ENCODE results near the gene LHX4. TPM values are rescaled to one million over a fixed set of nuclear protein-coding genes. Genes with fewer than 3 reads are reported as not detected.
"Not testable (repeated sequence)": the region's sequence is repeated elsewhere in the genome, so short reads cannot be mapped to it uniquely, and the experiment has no call there.

Gene LHX4
- total RNA-seq, 2 donors from 2014 or later, result not detected

GRCh38 chr1:180197231-180197630, 32.8 kb upstream of the LHX4 start:
- Histone ChIP-seq H3K4me1 (ENCODE audit: control insufficient read depth in 1 of 2, low read depth in 2 of 2) (no peaks in the 10 kb centered on the region), H3K9me3 (no peaks in the 10 kb centered on the region), H3K27me3 (replicated peaks; ENCODE audit: insufficient read depth) (no peaks in the 10 kb centered on the region), H3K4me3 (no peak overlapping the region), H3K36me3 (peaks cover 4% of the 10 kb centered on the region), H3K27ac (no peak overlapping the region)
- ATAC-seq (ENCODE audit: insufficient number of reproducible peaks, low FRiP score, low read depth) (no peak), DNase-seq (ENCODE audit: low spot score) (no peak)
- no peak for TF ChIP-seq CTCF (IDR thresholded peaks at IDR 0.05)

- TF ChIP-seq CTCF (IDR thresholded peaks at IDR 0.05), result no peak
- no peak for ATAC-seq (ENCODE audit: insufficient number of reproducible peaks, low FRiP score, low read depth)
- DNase-seq (ENCODE audit: low spot score), result no peak
- H3K27me3 ChIP-seq (replicated peaks; ENCODE audit: insufficient read depth), result no peaks in the 10 kb centered on the region
- no peak overlapping the region for H3K4me3 ChIP-seq
- H3K9me3 ChIP-seq, result no peaks in the 10 kb centered on the region
- peaks cover 4% of the 10 kb centered on the region for H3K36me3 ChIP-seq
- no peak overlapping the region for H3K27ac ChIP-seq
- no peaks in the 10 kb centered on the region for H3K4me1 ChIP-seq (ENCODE audit: control insufficient read depth in 1 of 2, low read depth in 2 of 2)
These were observed 31.9 kb upstream of the LHX4 start for GRCh38 chr1:180198196-180198595.

GRCh38 chr1:180198611-180199010, 31.5 kb upstream of the LHX4 start:
- DNase-seq (ENCODE audit: low spot score) (no peak), ATAC-seq (ENCODE audit: insufficient number of reproducible peaks, low FRiP score, low read depth) (no peak)
- Histone ChIP-seq H3K27me3 (replicated peaks; ENCODE audit: insufficient read depth) (no peaks in the 10 kb centered on the region), H3K4me3 (no peak overlapping the region), H3K4me1 (ENCODE audit: control insufficient read depth in 1 of 2, low read depth in 2 of 2) (no peaks in the 10 kb centered on the region), H3K9me3 (no peaks in the 10 kb centered on the region), H3K27ac (no peak overlapping the region), H3K36me3 (peaks cover 4% of the 10 kb centered on the region)
- TF ChIP-seq CTCF (IDR thresholded peaks at IDR 0.05), result no peak

- Histone ChIP-seq H3K27me3 (replicated peaks; ENCODE audit: insufficient read depth) (no peaks in the 10 kb centered on the region), H3K9me3 (no peaks in the 10 kb centered on the region), H3K36me3 (peaks cover 4% of the 10 kb centered on the region), H3K27ac (no peak overlapping the region), H3K4me3 (no peak overlapping the region), H3K4me1 (ENCODE audit: control insufficient read depth in 1 of 2, low read depth in 2 of 2) (no peaks in the 10 kb centered on the region)
- TF ChIP-seq CTCF (IDR thresholded peaks at IDR 0.05), result no peak
- ATAC-seq (ENCODE audit: insufficient number of reproducible peaks, low FRiP score, low read depth) (no peak), DNase-seq (ENCODE audit: low spot score) (no peak)
These were observed 31.0 kb upstream of the LHX4 start for GRCh38 chr1:180199018-180199417.

GRCh38 chr1:180201451-180202200, 28.4 kb upstream of the LHX4 start:
- ATAC-seq (ENCODE audit: insufficient number of reproducible peaks, low FRiP score, low read depth) (no peak), DNase-seq (ENCODE audit: low spot score) (no peak)
- H3K4me1 ChIP-seq (ENCODE audit: control insufficient read depth in 1 of 2, low read depth in 2 of 2), result no peaks in the 10 kb centered on the region
- no peak for TF ChIP-seq CTCF (IDR thresholded peaks at IDR 0.05)
- H3K27me3 ChIP-seq (replicated peaks; ENCODE audit: insufficient read depth), result no peaks in the 10 kb centered on the region
- no peak overlapping the region for H3K27ac ChIP-seq
- no peak overlapping the region for H3K4me3 ChIP-seq
- no peaks in the 10 kb centered on the region for H3K36me3 ChIP-seq
- H3K9me3 ChIP-seq, result no peaks in the 10 kb centered on the region

- H3K4me3 ChIP-seq; DNase-seq (ENCODE audit: low spot score); H3K9me3 ChIP-seq; H3K27ac ChIP-seq; H3K36me3 ChIP-seq; H3K27me3 ChIP-seq (replicated peaks; ENCODE audit: insufficient read depth); ATAC-seq (ENCODE audit: insufficient number of reproducible peaks, low FRiP score, low read depth); H3K4me1 ChIP-seq (ENCODE audit: control insufficient read depth in 1 of 2, low read depth in 2 of 2): not testable (repeated sequence)
These were observed 27.5 kb upstream of the LHX4 start for GRCh38 chr1:180202588-180202987.
